H9 (cell line): ENCODE data around the gene USP13. TPM values are rescaled to one million over a fixed set of nuclear protein-coding genes. Genes with fewer than 3 reads are reported as not detected.

Experiments used
- DNase-seq: peaks from one replicate; pipeline ENCODE4 v3.0.0-alpha.2; 2017
- H2AFZ ChIP-seq: one replicate; pipeline ENCODE4 v1.6.1; 2013; ENCODE audit warnings: mild to moderate bottlenecking, low read length, control low read depth, moderate library complexity
- H2AK5ac ChIP-seq: 2 replicates; pipeline ENCODE4 v1.6.1; 2013; ENCODE audit warnings: low read length, control low read depth, mixed read lengths; ENCODE audit not compliant: insufficient read length
- H2BK120ac ChIP-seq: one replicate; pipeline ENCODE4 v1.6.1; 2013; ENCODE audit warnings: low read depth, mild to moderate bottlenecking, low read length, control low read depth, inconsistent platforms; ENCODE audit not compliant: poor library complexity, severe bottlenecking
- H2BK12ac ChIP-seq: 2 replicates; pipeline ENCODE4 v1.6.1; 2013; ENCODE audit warnings: low read length, control low read depth, mixed read lengths, low read depth; ENCODE audit not compliant: insufficient read length
- H2BK15ac ChIP-seq: 2 replicates; pipeline ENCODE4 v1.6.1; 2013; ENCODE audit warnings: low read depth, low read length, control low read depth
- H2BK20ac ChIP-seq: one replicate; pipeline ENCODE4 v1.6.1; 2013; ENCODE audit warnings: low read depth, mild to moderate bottlenecking, low read length, control low read depth, inconsistent platforms; ENCODE audit not compliant: poor library complexity, severe bottlenecking
- H2BK5ac ChIP-seq: 2 replicates; pipeline ENCODE4 v1.6.1; 2013; ENCODE audit warnings: low read length, control low read depth, mixed read lengths; ENCODE audit not compliant: insufficient read length
- H3K14ac ChIP-seq: 2 replicates; pipeline ENCODE4 v1.6.1; 2013; ENCODE audit warnings: low read length, control low read depth; ENCODE audit not compliant: insufficient read depth
- H3K18ac ChIP-seq: 2 replicates; pipeline ENCODE4 v1.6.1; 2013; ENCODE audit warnings: low read depth, mild to moderate bottlenecking, mixed read lengths, low read length, control low read depth; ENCODE audit not compliant: insufficient read length
- H3K23ac ChIP-seq: 2 replicates; pipeline ENCODE4 v1.6.1; 2013; ENCODE audit warnings: low read length, control low read depth, mixed read lengths, low read depth; ENCODE audit not compliant: insufficient read length
- H3K23me2 ChIP-seq: 2 replicates; pipeline ENCODE4 v1.6.1; 2013; ENCODE audit warnings: low read depth, mild to moderate bottlenecking, mixed read lengths, low read length, control low read depth; ENCODE audit not compliant: insufficient read length, poor library complexity, severe bottlenecking
- H3K27ac ChIP-seq: 2 replicates; pipeline ENCODE4 v1.5.1; 2013; ENCODE audit warnings: low read length, control low read depth, mixed read lengths, low read depth; ENCODE audit not compliant: insufficient read length
- H3K27me3 ChIP-seq: 2 replicates; pipeline ENCODE4 v1.6.1; 2013; ENCODE audit warnings: low read length, control low read depth, inconsistent platforms; ENCODE audit not compliant: insufficient read depth
- H3K4ac ChIP-seq: 2 replicates; pipeline ENCODE4 v1.6.1; 2013; ENCODE audit warnings: low read depth, mild to moderate bottlenecking, control low read depth, inconsistent platforms, low read length, moderate library complexity
- H3K4me1 ChIP-seq: 2 replicates; pipeline ENCODE4 v1.6.1; 2013; ENCODE audit warnings: low read length, control low read depth, inconsistent platforms; ENCODE audit not compliant: insufficient read depth
- H3K4me2 ChIP-seq: 2 replicates; pipeline ENCODE4 v1.6.1; 2013; ENCODE audit warnings: low read length, control low read depth, mixed read lengths; ENCODE audit not compliant: insufficient read length, insufficient read depth
- H3K56ac ChIP-seq: 2 replicates; pipeline ENCODE4 v1.6.1; 2013; ENCODE audit warnings: low read depth, mild to moderate bottlenecking, mixed read lengths, low read length, control low read depth; ENCODE audit not compliant: insufficient read length
- H3K79me1 ChIP-seq: 2 replicates; pipeline ENCODE4 v1.6.1; 2013; ENCODE audit warnings: low read depth, mild to moderate bottlenecking, moderate library complexity, low read length, control low read depth, inconsistent platforms; ENCODE audit not compliant: insufficient read depth, poor library complexity, severe bottlenecking
- H3K79me2 ChIP-seq: 2 replicates; pipeline ENCODE4 v1.6.1; 2013; ENCODE audit warnings: low read length, control low read depth, inconsistent platforms; ENCODE audit not compliant: insufficient read depth
- H3K9ac ChIP-seq: 2 replicates; pipeline ENCODE4 v1.6.1; 2013; ENCODE audit warnings: low read length, control low read depth, mixed read lengths; ENCODE audit not compliant: insufficient read length; ENCODE audit errors: extremely low read depth
- H3K9me3 ChIP-seq: one replicate; pipeline ENCODE4 v1.6.1; 2013; ENCODE audit warnings: low read depth, low read length, inconsistent platforms; ENCODE audit not compliant: control insufficient read depth
- H3T11ph ChIP-seq: one replicate; pipeline ENCODE4 v1.6.1; 2013; ENCODE audit warnings: mild to moderate bottlenecking, low read length, control low read depth, inconsistent platforms
- H4K20me1 ChIP-seq: one replicate; pipeline ENCODE4 v1.6.1; 2013; ENCODE audit not compliant: control insufficient read depth, insufficient read length, insufficient read depth
- H4K5ac ChIP-seq: 2 replicates; pipeline ENCODE4 v1.6.1; 2013; ENCODE audit warnings: low read depth, mild to moderate bottlenecking, mixed read lengths, low read length, control low read depth; ENCODE audit not compliant: insufficient read length
- H4K8ac ChIP-seq: replicated peaks from 2 replicates; pipeline ENCODE4 v1.6.1; 2013; ENCODE audit warnings: low read length, control low read depth, mixed read lengths, low read depth; ENCODE audit not compliant: insufficient read length
- H4K91ac ChIP-seq: 2 replicates; pipeline ENCODE4 v1.6.1; 2013; ENCODE audit warnings: low read depth, mild to moderate bottlenecking, moderate library complexity, mixed read lengths, low read length, control low read depth; ENCODE audit not compliant: insufficient read length
- H3K27ac Mint-ChIP-seq, 3 experiments: 2 replicates in 2 of 3; 3 replicates in 1 of 3; pipeline ENCODE4 v1.8.0; 2020 to 2021; ENCODE audit warnings: mixed read lengths in 3 of 3, mild to moderate bottlenecking in 1 of 3, moderate library complexity in 1 of 3
- H3K27me3 Mint-ChIP-seq: 2 replicates; pipeline ENCODE4 v1.8.0; 2021; ENCODE audit warnings: low read depth, mild to moderate bottlenecking, moderate library complexity, mixed read lengths
- H3K36me3 Mint-ChIP-seq, 3 experiments: 2 replicates in 2 of 3; 3 replicates in 1 of 3; pipeline ENCODE4 v1.8.0; 2020 to 2021; ENCODE audit warnings: low read depth in 3 of 3, mixed read lengths in 3 of 3; ENCODE audit not compliant: insufficient read depth in 1 of 3
- H3K4me1 Mint-ChIP-seq, 2 experiments: 2 replicates each; pipeline ENCODE4 v1.8.0; 2020; ENCODE audit warnings: mixed read lengths in 2 of 2
- H3K4me3 Mint-ChIP-seq, 2 experiments: 2 replicates in 1 of 2; 3 replicates in 1 of 2; pipeline ENCODE4 v1.8.0; 2020 to 2021; ENCODE audit warnings: mild to moderate bottlenecking in 2 of 2, mixed read lengths in 2 of 2, moderate library complexity in 1 of 2
- H3K9me3 Mint-ChIP-seq, 2 experiments: 2 replicates in 1 of 2; 3 replicates in 1 of 2; pipeline ENCODE4 v1.8.0; 2020; ENCODE audit warnings: mild to moderate bottlenecking in 2 of 2, mixed read lengths in 2 of 2, moderate library complexity in 1 of 2
- WGBS: extraction: QIAGEN DNeasy Blood & Tissue Kit; methylation state at CpG from one replicate; pipeline ENCODE4 v1.1.7; 2013; ENCODE audit warnings: missing lambda C conversion rate, low lambda C conversion rate, mixed read lengths; ENCODE audit not compliant: insufficient read length; ENCODE audit errors: extremely low coverage; 5-methylcytosine and 5-hydroxymethylcytosine counted together
- total RNA-seq: library from RNA; stranded (reverse); gene quantifications from 2 replicates; pipeline ENCODE4 v1.2.1, GENCODE V29; 2021
- TF ChIP-seq, protein P1 (sequence below): fragments of 200-600 bp; sonication (generic); conservative IDR thresholded peaks from 3 replicates; pipeline ENCODE4 v1.8.0; 2021; ENCODE audit warnings: antibody characterized with exemption, mild to moderate bottlenecking

USP13 gene
- total RNA-seq, 1 experiment from 2014 or later, result 26.7 TPM

DNA sequence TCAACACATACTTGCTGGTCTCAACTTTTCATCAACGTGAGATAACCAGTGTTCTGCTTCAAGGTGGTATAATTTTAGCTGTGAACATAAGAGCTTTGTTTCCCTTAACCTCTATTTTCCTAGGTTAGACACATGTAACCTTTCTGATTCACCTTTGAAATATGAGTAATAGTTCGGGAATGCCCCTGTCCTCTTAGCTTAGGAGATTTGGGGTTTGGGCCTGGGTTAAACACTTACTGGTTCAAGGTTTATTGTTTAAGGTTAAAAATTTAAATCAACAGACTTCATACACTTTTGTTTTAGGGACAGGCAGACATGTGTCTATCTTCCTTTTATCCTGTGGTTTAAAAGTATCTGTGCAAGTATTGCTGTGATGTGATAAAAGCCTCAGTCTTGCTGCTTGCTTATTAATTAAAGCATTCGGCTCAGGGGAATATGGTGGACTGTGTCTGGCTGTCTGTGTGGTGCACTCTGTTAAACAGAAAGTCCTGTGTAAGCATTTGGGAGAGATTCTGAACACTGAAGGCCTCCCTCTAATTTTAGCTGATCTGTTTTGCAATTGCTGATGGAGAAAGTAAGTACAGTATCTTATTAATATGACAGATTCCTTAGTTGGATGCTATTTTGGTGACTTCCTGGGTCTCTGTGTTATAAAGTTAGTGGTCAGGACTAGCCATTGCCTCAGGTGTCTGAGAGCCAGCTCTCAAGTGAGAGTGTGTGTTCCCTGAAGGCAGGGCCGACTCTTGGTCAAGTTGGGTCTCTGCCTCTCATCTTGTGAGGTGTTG is 81.8 kb downstream of the USP13 start:
- Mint-ChIP-seq H3K4me1 (no peaks in the 10 kb centered on the region), H3K27ac (no peak overlapping the region), H3K27me3 (no peaks in the 10 kb centered on the region), H3K4me3 (no peak overlapping the region), H3K9me3 (no peaks in the 10 kb centered on the region), H3K36me3 (peaks cover 9 to 47% (median 30%) of the 10 kb centered on the region in 3 experiments; a peak in 6 of 7 replicates)
- no peak overlapping the region for H2BK20ac ChIP-seq
- H3K18ac ChIP-seq, result no peak overlapping the region
- no peaks in the 10 kb centered on the region for H3K79me2 ChIP-seq
- no peak overlapping the region for H2BK5ac ChIP-seq
- no peaks in the 10 kb centered on the region for H3K27me3 ChIP-seq
- no peak overlapping the region for H3K56ac ChIP-seq
- no peak overlapping the region for H3K4ac ChIP-seq
- H3K4me2 ChIP-seq, result no peak overlapping the region
- no peak overlapping the region for H2BK12ac ChIP-seq
- H3K14ac ChIP-seq, result no peak overlapping the region
- no peak overlapping the region for H3K9ac ChIP-seq
- H4K8ac ChIP-seq, result no peak overlapping the region
- no peak overlapping the region for H2AK5ac ChIP-seq
- H3K27ac ChIP-seq, result no peak overlapping the region
- H4K20me1 ChIP-seq, result no peaks in the 10 kb centered on the region
- no peak for DNase-seq
- H2AFZ ChIP-seq, result no peak overlapping the region
- no peaks in the 10 kb centered on the region for H3K9me3 ChIP-seq
- WGBS, result no CpG with 5 or more reads among the region's 4 CpGs
- H3T11ph ChIP-seq, result no peak overlapping the region
- no peaks in the 10 kb centered on the region for H3K4me1 ChIP-seq
- H3K79me1 ChIP-seq, result no peaks in the 10 kb centered on the region
- H3K23ac ChIP-seq, result no peak overlapping the region
- H2BK15ac ChIP-seq, result no peak overlapping the region
- no peak overlapping the region for H4K91ac ChIP-seq
- TF ChIP-seq, protein P1, sequence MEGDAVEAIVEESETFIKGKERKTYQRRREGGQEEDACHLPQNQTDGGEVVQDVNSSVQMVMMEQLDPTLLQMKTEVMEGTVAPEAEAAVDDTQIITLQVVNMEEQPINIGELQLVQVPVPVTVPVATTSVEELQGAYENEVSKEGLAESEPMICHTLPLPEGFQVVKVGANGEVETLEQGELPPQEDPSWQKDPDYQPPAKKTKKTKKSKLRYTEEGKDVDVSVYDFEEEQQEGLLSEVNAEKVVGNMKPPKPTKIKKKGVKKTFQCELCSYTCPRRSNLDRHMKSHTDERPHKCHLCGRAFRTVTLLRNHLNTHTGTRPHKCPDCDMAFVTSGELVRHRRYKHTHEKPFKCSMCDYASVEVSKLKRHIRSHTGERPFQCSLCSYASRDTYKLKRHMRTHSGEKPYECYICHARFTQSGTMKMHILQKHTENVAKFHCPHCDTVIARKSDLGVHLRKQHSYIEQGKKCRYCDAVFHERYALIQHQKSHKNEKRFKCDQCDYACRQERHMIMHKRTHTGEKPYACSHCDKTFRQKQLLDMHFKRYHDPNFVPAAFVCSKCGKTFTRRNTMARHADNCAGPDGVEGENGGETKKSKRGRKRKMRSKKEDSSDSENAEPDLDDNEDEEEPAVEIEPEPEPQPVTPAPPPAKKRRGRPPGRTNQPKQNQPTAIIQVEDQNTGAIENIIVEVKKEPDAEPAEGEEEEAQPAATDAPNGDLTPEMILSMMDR, result no peak
- no peaks in the 10 kb centered on the region for H3K23me2 ChIP-seq
- H2BK120ac ChIP-seq, result no peak overlapping the region
- H4K5ac ChIP-seq, result no peak overlapping the region
